Mesendoderm (in vitro differentiated cells): ENCODE results near the gene PHF10.

Source experiments
- DNase-seq: peaks from one replicate; pipeline ENCODE4 v3.0.0; 2013
- H2AK5ac ChIP-seq: 2 replicates; pipeline ENCODE4 v1.6.1; 2013; ENCODE audit warnings: low read length, inconsistent platforms
- H2BK120ac ChIP-seq: 2 replicates; pipeline ENCODE4 v1.6.1; 2013; ENCODE audit warnings: low read depth, mild to moderate bottlenecking, low read length, moderate library complexity, mixed read lengths
- H2BK15ac ChIP-seq: replicated peaks from 2 replicates; pipeline ENCODE4 v1.6.1; 2013; ENCODE audit warnings: low read depth, mild to moderate bottlenecking, moderate library complexity
- H2BK5ac ChIP-seq: 2 replicates; pipeline ENCODE4 v1.6.1; 2013; ENCODE audit warnings: low read length, inconsistent platforms
- H3K18ac ChIP-seq: 2 replicates; pipeline ENCODE4 v1.6.1; 2013; ENCODE audit warnings: mild to moderate bottlenecking, low read length, mixed read lengths
- H3K23ac ChIP-seq: one replicate; pipeline ENCODE4 v1.6.1; 2013; ENCODE audit warnings: low read length
- H3K27ac ChIP-seq: 2 replicates; pipeline ENCODE4 v1.5.1; 2013; ENCODE audit warnings: low read depth, mild to moderate bottlenecking, inconsistent platforms, low read length, moderate library complexity
- H3K27me3 ChIP-seq: 2 replicates; pipeline ENCODE4 v1.6.1; 2013; ENCODE audit warnings: low read length, control low read depth, mild to moderate bottlenecking, inconsistent platforms; ENCODE audit not compliant: insufficient read depth, poor library complexity
- H3K36me3 ChIP-seq: 2 replicates; pipeline ENCODE4 v1.6.1; 2013; ENCODE audit warnings: low read length, inconsistent platforms; ENCODE audit not compliant: control insufficient read depth, insufficient read depth
- H3K4ac ChIP-seq: one replicate; pipeline ENCODE4 v1.6.1; 2013; ENCODE audit warnings: low read depth, mild to moderate bottlenecking, low read length, moderate library complexity
- H3K4me1 ChIP-seq: 2 replicates; pipeline ENCODE4 v1.6.1; 2013; ENCODE audit warnings: low read depth, low read length, inconsistent platforms; ENCODE audit not compliant: control insufficient read depth
- H3K4me2 ChIP-seq: 2 replicates; pipeline ENCODE4 v1.6.1; 2013; ENCODE audit warnings: low read length
- H3K4me3 ChIP-seq: 2 replicates; pipeline ENCODE4 v1.5.1; 2013; ENCODE audit warnings: mild to moderate bottlenecking, low read length
- H3K56ac ChIP-seq: one replicate; pipeline ENCODE4 v1.6.1; 2013; ENCODE audit warnings: low read length
- H3K79me1 ChIP-seq: 2 replicates; pipeline ENCODE4 v1.6.1; 2013; ENCODE audit warnings: low read length, inconsistent platforms
- H3K79me2 ChIP-seq: 2 replicates; pipeline ENCODE4 v1.6.1; 2013; ENCODE audit warnings: mild to moderate bottlenecking, low read length; ENCODE audit not compliant: control insufficient read depth, insufficient read depth
- H3K9ac ChIP-seq: 2 replicates; pipeline ENCODE4 v1.6.1; 2013; ENCODE audit warnings: low read length, inconsistent platforms
- H4K5ac ChIP-seq: one replicate; pipeline ENCODE4 v1.6.1; 2013; ENCODE audit warnings: low read length
- H4K8ac ChIP-seq: one replicate; pipeline ENCODE4 v1.6.1; 2013; ENCODE audit warnings: low read depth, mild to moderate bottlenecking, control low read depth, low read length, moderate library complexity
- WGBS: extraction: QIAGEN DNeasy Blood & Tissue Kit; methylation state at CpG from one replicate; pipeline ENCODE4 v1.1.7; 2013; ENCODE audit warnings: low lambda C conversion rate, missing lambda C conversion rate; ENCODE audit not compliant: insufficient coverage; ENCODE audit errors: extremely low coverage; 5-methylcytosine and 5-hydroxymethylcytosine counted together

PHF10 gene

GRCh38 chr6:169745405-169745804 lies 21.1 kb upstream of the PHF10 start:
- H3K23ac ChIP-seq = no peak overlapping the region
- H3K79me1 ChIP-seq = peaks cover 2% of the 10 kb centered on the region
- no peaks in the 10 kb centered on the region for H3K36me3 ChIP-seq
- H3K56ac ChIP-seq = no peak overlapping the region
- no peak overlapping the region for H3K9ac ChIP-seq
- no peak overlapping the region for H4K5ac ChIP-seq
- no peak overlapping the region for H3K4ac ChIP-seq
- no peaks in the 10 kb centered on the region for H3K27me3 ChIP-seq
- peaks cover 3% of the 10 kb centered on the region for H3K79me2 ChIP-seq
- no peak overlapping the region for H4K8ac ChIP-seq
- H2BK120ac ChIP-seq = no peak overlapping the region
- H3K27ac ChIP-seq = no peak overlapping the region
- peaks cover 2% of the 10 kb centered on the region for H3K4me1 ChIP-seq
- H3K4me3 ChIP-seq = no peak overlapping the region
- no peak for DNase-seq
- no peak overlapping the region for H3K4me2 ChIP-seq
- H2BK5ac ChIP-seq = no peak overlapping the region
- H2BK15ac ChIP-seq = no peak overlapping the region
- WGBS = no CpG with 5 or more reads among the region's 3 CpGs
- H2AK5ac ChIP-seq = no peak overlapping the region
- no peak overlapping the region for H3K18ac ChIP-seq

- Histone ChIP-seq H2BK120ac (no peak overlapping the region), H3K9ac (no peak overlapping the region), H2BK15ac (no peak overlapping the region), H3K23ac (no peak overlapping the region), H3K4me1 (no peaks in the 10 kb centered on the region), H2AK5ac (no peak overlapping the region), H3K4ac (no peak overlapping the region), H3K27me3 (no peaks in the 10 kb centered on the region), H3K27ac (no peak overlapping the region), H3K4me2 (no peak overlapping the region), H3K79me1 (no peaks in the 10 kb centered on the region), H3K4me3 (no peak overlapping the region), H2BK5ac (no peak overlapping the region), H3K79me2 (no peaks in the 10 kb centered on the region), H3K36me3 (no peaks in the 10 kb centered on the region), H4K8ac (no peak overlapping the region), H3K56ac (no peak overlapping the region), H3K18ac (no peak overlapping the region), H4K5ac (no peak overlapping the region)
- DNase-seq = no peak
Observed at GRCh38 chr6:169741344-169741743, 17.0 kb upstream of the PHF10 start.

- Histone ChIP-seq H3K4me1 (no peaks in the 10 kb centered on the region), H3K23ac (no peak overlapping the region), H3K18ac (no peak overlapping the region), H3K79me1 (no peaks in the 10 kb centered on the region), H3K79me2 (no peaks in the 10 kb centered on the region), H3K56ac (no peak overlapping the region), H2BK5ac (no peak overlapping the region), H2AK5ac (no peak overlapping the region), H4K8ac (no peak overlapping the region), H4K5ac (no peak overlapping the region), H3K27me3 (no peaks in the 10 kb centered on the region), H3K27ac (no peak overlapping the region), H3K4ac (no peak overlapping the region), H3K36me3 (no peaks in the 10 kb centered on the region), H3K4me3 (no peak overlapping the region), H3K4me2 (no peak overlapping the region), H2BK120ac (no peak overlapping the region), H2BK15ac (no peak overlapping the region), H3K9ac (no peak overlapping the region)
- DNase-seq = no peak
- WGBS = no CpG with 5 or more reads among the region's 2 CpGs
Observed at GRCh38 chr6:169738976-169739529, 14.8 kb upstream of the PHF10 start.

GRCh38 chr6:169738204-169738975 lies 14.1 kb upstream of the PHF10 start:
- no peak overlapping the region for H3K23ac ChIP-seq
- no peak overlapping the region for H2BK120ac ChIP-seq
- no peak overlapping the region for H3K4ac ChIP-seq
- no peak overlapping the region for H4K5ac ChIP-seq
- no peak for DNase-seq
- no peak overlapping the region for H4K8ac ChIP-seq
- no peak overlapping the region for H3K56ac ChIP-seq
- H3K27me3 ChIP-seq = no peaks in the 10 kb centered on the region
- no peaks in the 10 kb centered on the region for H3K36me3 ChIP-seq
- H3K79me2 ChIP-seq = no peaks in the 10 kb centered on the region
- H3K4me2 ChIP-seq = no peak overlapping the region
- no peak overlapping the region for H3K4me3 ChIP-seq
- no peak overlapping the region for H3K9ac ChIP-seq
- H3K79me1 ChIP-seq = no peaks in the 10 kb centered on the region
- WGBS = no CpG with 5 or more reads among the region's 9 CpGs
- H2BK15ac ChIP-seq = no peak overlapping the region
- no peak overlapping the region for H2AK5ac ChIP-seq
- H3K27ac ChIP-seq = no peak overlapping the region
- no peaks in the 10 kb centered on the region for H3K4me1 ChIP-seq
- no peak overlapping the region for H3K18ac ChIP-seq
- no peak overlapping the region for H2BK5ac ChIP-seq

- no peak overlapping the region for H2AK5ac ChIP-seq
- no peaks in the 10 kb centered on the region for H3K79me2 ChIP-seq
- H3K18ac ChIP-seq = no peak overlapping the region
- H3K79me1 ChIP-seq = no peaks in the 10 kb centered on the region
- no peak overlapping the region for H2BK15ac ChIP-seq
- DNase-seq = no peak
- no peak overlapping the region for H4K5ac ChIP-seq
- no peak overlapping the region for H4K8ac ChIP-seq
- no peak overlapping the region for H3K23ac ChIP-seq
- H2BK5ac ChIP-seq = no peak overlapping the region
- no peak overlapping the region for H3K9ac ChIP-seq
- no peaks in the 10 kb centered on the region for H3K4me1 ChIP-seq
- H3K56ac ChIP-seq = no peak overlapping the region
- no peaks in the 10 kb centered on the region for H3K27me3 ChIP-seq
- H3K27ac ChIP-seq = no peak overlapping the region
- H3K36me3 ChIP-seq = no peaks in the 10 kb centered on the region
- no peak overlapping the region for H2BK120ac ChIP-seq
- no peak overlapping the region for H3K4me2 ChIP-seq
- no peak overlapping the region for H3K4ac ChIP-seq
- H3K4me3 ChIP-seq = no peak overlapping the region
Observed at GRCh38 chr6:169729961-169730360, 5.7 kb upstream of the PHF10 start.

- no peak overlapping the region for H2AK5ac ChIP-seq
Observed at GRCh38 chr6:169726963-169727362, 2.7 kb upstream of the PHF10 start.

More at GRCh38 chr6:169726963-169727362, 2.7 kb upstream of the PHF10 start:
- no peak overlapping the region for H3K4ac ChIP-seq
- no peaks in the 10 kb centered on the region for H3K27me3 ChIP-seq
- no peaks in the 10 kb centered on the region for H3K4me1 ChIP-seq
- H3K79me2 ChIP-seq = peaks cover 10% of the 10 kb centered on the region
- H2BK5ac ChIP-seq = no peak overlapping the region
- H4K8ac ChIP-seq = no peak overlapping the region
- no peak overlapping the region for H3K56ac ChIP-seq
- H3K36me3 ChIP-seq = no peaks in the 10 kb centered on the region
- no peak overlapping the region for H3K4me3 ChIP-seq
- no peak overlapping the region for H3K9ac ChIP-seq
- H2BK15ac ChIP-seq = no peak overlapping the region
- DNase-seq = no peak
- no peak overlapping the region for H2BK120ac ChIP-seq
- H3K23ac ChIP-seq = no peak overlapping the region
- no peak overlapping the region for H3K18ac ChIP-seq
- no peak overlapping the region for H3K27ac ChIP-seq
- no peak overlapping the region for H3K4me2 ChIP-seq
- no peak overlapping the region for H4K5ac ChIP-seq
- peaks cover 2% of the 10 kb centered on the region for H3K79me1 ChIP-seq
